C4-2B (cell line): ENCODE results near the gene CLTB.

Experiments
- H3K27ac ChIP-seq: fragments of 450-650 bp; 2 replicates; pipeline ENCODE4 v1.5.1; 2017
- CTCF ChIP-seq: fragments of 450-650 bp; conservative IDR thresholded peaks from 2 replicates; pipeline ENCODE4 v1.5.1; 2017; ENCODE audit warnings: mild to moderate bottlenecking
- ZFX ChIP-seq: fragments of 450-650 bp; IDR thresholded peaks from 2 replicates; pipeline ENCODE4 v1.6.1; 2017

Gene CLTB

GRCh38 chr5:176415952-176416924 is at the start of gene CLTB:
TSS of gene CLTB (minus strand) at chr5:176416539. CDS start at chr5:176416363, 176 bp downstream.
- TF ChIP-seq CTCF = peak; percentile 99
- peak; percentile 79 for TF ChIP-seq ZFX
- H3K27ac ChIP-seq = peak within 1 kb of the TSS; percentile 88

- TF ChIP-seq ZFX (no peak), CTCF (no peak)
- H3K27ac ChIP-seq = no peak overlapping the region
These were observed 46.9 kb upstream of the CLTB start for GRCh38 chr5:176463113-176463764.

- TF ChIP-seq ZFX (no peak), CTCF (no peak)
- no peak overlapping the region for H3K27ac ChIP-seq
These were observed 45.0 kb upstream of the CLTB start for GRCh38 chr5:176461349-176461748.

- no peak overlapping the region for H3K27ac ChIP-seq
- TF ChIP-seq CTCF = no peak
These were observed 42.7 kb upstream of the CLTB start for GRCh38 chr5:176458904-176459561.

GRCh38 chr5:176454724-176455394 is 38.5 kb upstream of the CLTB start:
- no peak for TF ChIP-seq CTCF
- no peak for TF ChIP-seq ZFX

GRCh38 chr5:176450077-176450476 is 33.7 kb upstream of the CLTB start:
- H3K27ac ChIP-seq = no peak overlapping the region
- TF ChIP-seq ZFX = no peak
- no peak for TF ChIP-seq CTCF

More at GRCh38 chr5:176454724-176455394, 38.5 kb upstream of the CLTB start:
- no peak overlapping the region for H3K27ac ChIP-seq
